Esophagus squamous epithelium (tissue), 5 donors: ENCODE data around the gene LRRIQ1. TPM values are rescaled to one million over a fixed set of nuclear protein-coding genes. Genes with fewer than 3 reads are reported as not detected.
"Not testable (repeated sequence)": the region's sequence is repeated elsewhere in the genome, so short reads cannot be mapped to it uniquely, and the experiment has no call there.

ENCODE experiments used
- DNase-seq: peaks from one replicate; lab custom pipeline; 2025; lab: John Stamatoyannopoulos, UW
- H3K27ac ChIP-seq, 4 donors: fragments of 200-600 bp; sonication (generic); one replicate each; pipeline ENCODE4 v1.5.1; 2016 to 2019; ENCODE audit warnings: mild to moderate bottlenecking in 1 of 4
- H3K27me3 ChIP-seq, 4 donors: fragments of 200-600 bp; sonication (generic); 1 replicate in 3 of 4; 2 replicates in 1 of 4; pipeline versions ENCODE4 v1.5.1 to v1.6.0; 2017 to 2021; ENCODE audit warnings: antibody characterized with exemption in 1 of 4
- H3K36me3 ChIP-seq, 3 donors: fragments of 200-600 bp; sonication (generic); one replicate each; pipeline ENCODE4 v1.5.1; 2016 to 2019
- H3K4me1 ChIP-seq, 3 donors: fragments of 200-600 bp; sonication (generic); one replicate each; pipeline ENCODE4 v1.5.1; 2017 to 2019
- H3K4me3 ChIP-seq, 4 donors: fragments of 200-600 bp; sonication (generic); 1 replicate in 3 of 4; 2 replicates in 1 of 4; pipeline ENCODE4 v1.5.1; 2016 to 2019; ENCODE audit warnings: mild to moderate bottlenecking in 2 of 4, moderate library complexity in 1 of 4
- H3K9me3 ChIP-seq, 3 donors: fragments of 200-600 bp; sonication (generic); one replicate each; pipeline ENCODE4 v1.5.1; 2016 to 2019
- CTCF ChIP-seq, 6 experiments: fragments of 450-650 bp in 4 of 6; fragments of 200-600 bp in 2 of 6; sonication (generic) in 2 of 6; IDR thresholded peaks; one replicate each; pipeline ENCODE4 v1.5.1; 2016 to 2019; ENCODE audit warnings: antibody characterized with exemption in 6 of 6, mild to moderate bottlenecking in 4 of 6, moderate library complexity in 4 of 6
- POLR2A ChIP-seq, 4 donors: fragments of 450-650 bp; IDR thresholded peaks; one replicate each; pipeline ENCODE4 v1.6.1; 2017; ENCODE audit warnings: antibody characterized with exemption in 4 of 4, mild to moderate bottlenecking in 4 of 4, moderate library complexity in 3 of 4
- WGBS, 2 donors: methylation state at CpG; one replicate each; pipeline ENCODE4 v1.1.5; 2018; 5-methylcytosine and 5-hydroxymethylcytosine counted together
- intact Hi-C: fragments of 100-400 bp; cut with DNase I; formaldehyde crosslinking; loops from one replicate; pipeline ENCODE4 v1.15.0; 2022
- total RNA-seq, 4 donors: library from RNA; depleted of rRNA; stranded (reverse); fragments of >200 nt; gene quantifications; one replicate each; pipeline ENCODE4 v1.1.0, GENCODE V29; 2016
- donor health status: DM: yes; HTN: yes; CAD: no.

The LRRIQ1 gene
- total RNA-seq, 4 donors from 2014 or later, result 0.09 TPM; not detected in 3

- H3K27ac ChIP-seq, result no peak overlapping the region
- H3K4me1 ChIP-seq, result no peaks in the 10 kb centered on the region
- H3K27me3 ChIP-seq, result no peaks in the 10 kb centered on the region
- no peak for DNase-seq
- no peaks in the 10 kb centered on the region for H3K9me3 ChIP-seq
- TF ChIP-seq CTCF (IDR thresholded peaks at IDR 0.05), result no peak
- TF ChIP-seq POLR2A (IDR thresholded peaks at IDR 0.05), result no peak
- WGBS, 2 donors, result 70 to 71% methylated on average over 4 of the region's 4 CpGs
- no peak overlapping the region for H3K4me3 ChIP-seq
- intact Hi-C loops, result no loop called here
- no peaks in the 10 kb centered on the region for H3K36me3 ChIP-seq
Observed at GRCh38 chr12:85182699-85183098, 146.5 kb downstream of the LRRIQ1 start.

- intact Hi-C loops, result no loop called here
- Histone ChIP-seq H3K9me3 (no peaks in the 10 kb centered on the region), H3K4me3 (no peak overlapping the region), H3K36me3 (no peaks in the 10 kb centered on the region), H3K27ac (no peak overlapping the region), H3K4me1 (no peaks in the 10 kb centered on the region), H3K27me3 (no peaks in the 10 kb centered on the region)
- no peak for TF ChIP-seq POLR2A (IDR thresholded peaks at IDR 0.05)
- no peak for TF ChIP-seq CTCF (IDR thresholded peaks at IDR 0.05)
- no peak for DNase-seq
- 64 to 75% methylated on average over 2 of the region's 2 CpGs for WGBS, 2 donors
Observed at GRCh38 chr12:85183855-85184254, 147.7 kb downstream of the LRRIQ1 start.

GRCh38 chr12:85186236-85186635 is 150.1 kb downstream of the LRRIQ1 start:
- Histone ChIP-seq H3K36me3 (no peaks in the 10 kb centered on the region), H3K4me3 (no peak overlapping the region), H3K27me3 (no peaks in the 10 kb centered on the region), H3K4me1 (no peaks in the 10 kb centered on the region), H3K9me3 (no peaks in the 10 kb centered on the region), H3K27ac (no peak overlapping the region)
- intact Hi-C loops, result no loop called here
- 72% methylated on average over 3 of the region's 3 CpGs for WGBS, 2 donors
- TF ChIP-seq POLR2A (IDR thresholded peaks at IDR 0.05), result no peak
- TF ChIP-seq CTCF (IDR thresholded peaks at IDR 0.05), result no peak
- no peak for DNase-seq

GRCh38 chr12:85188619-85189018 is 152.5 kb downstream of the LRRIQ1 start:
- intact Hi-C loops, result no loop called here
- H3K4me3 ChIP-seq, result no peak overlapping the region
- H3K36me3 ChIP-seq, result no peaks in the 10 kb centered on the region
- 63 to 72% methylated on average over 3 of the region's 3 CpGs for WGBS, 2 donors
- TF ChIP-seq CTCF (IDR thresholded peaks at IDR 0.05), result no peak
- no peak for TF ChIP-seq POLR2A (IDR thresholded peaks at IDR 0.05)
- H3K9me3 ChIP-seq, result no peaks in the 10 kb centered on the region
- no peaks in the 10 kb centered on the region for H3K4me1 ChIP-seq
- no peak for DNase-seq
- no peak overlapping the region for H3K27ac ChIP-seq
- H3K27me3 ChIP-seq, result no peaks in the 10 kb centered on the region

- WGBS, 2 donors, result 74 to 78% methylated on average over 2 of the region's 2 CpGs
- intact Hi-C loops, result no loop called here
- no peaks in the 10 kb centered on the region for H3K36me3 ChIP-seq
- no peak for DNase-seq
- no peaks in the 10 kb centered on the region for H3K27me3 ChIP-seq
- no peak for TF ChIP-seq POLR2A (IDR thresholded peaks at IDR 0.05)
- TF ChIP-seq CTCF (IDR thresholded peaks at IDR 0.05), result no peak
- no peak overlapping the region for H3K4me3 ChIP-seq
- H3K4me1 ChIP-seq, result no peaks in the 10 kb centered on the region
- no peak overlapping the region for H3K27ac ChIP-seq
- no peaks in the 10 kb centered on the region for H3K9me3 ChIP-seq
Observed at GRCh38 chr12:85190728-85191127, 154.6 kb downstream of the LRRIQ1 start.

- H3K4me1 ChIP-seq, H3K36me3 ChIP-seq, DNase-seq, H3K4me3 ChIP-seq, H3K9me3 ChIP-seq, H3K27ac ChIP-seq, intact Hi-C loops, H3K27me3 ChIP-seq: not testable (repeated sequence)
- WGBS, 2 donors, result 61 to 77% methylated on average over 3 of the region's 3 CpGs
Observed at GRCh38 chr12:85203809-85204208, 167.7 kb downstream of the LRRIQ1 start.
